Epithelial cell of proximal tubule (primary cell): ENCODE measurements around the gene COL5A1. TPM values are rescaled to one million over a fixed set of nuclear protein-coding genes. Genes with fewer than 3 reads are reported as not detected.

ENCODE experiments used
- DNase-seq: peaks from one replicate; pipeline ENCODE4 v3.0.0-alpha.2; 2011; ENCODE audit warnings: low read depth
- H3K4me3 ChIP-seq: 2 replicates; pipeline ENCODE4 v1.5.1; 2011; ENCODE audit warnings: low read depth, mild to moderate bottlenecking, low read length
- CTCF ChIP-seq: conservative IDR thresholded peaks from 2 replicates; pipeline ENCODE4 v1.5.1; 2012; ENCODE audit warnings: low read depth, mild to moderate bottlenecking, low read length
- total RNA-seq: library from RNA; depleted of rRNA; stranded (reverse); fragments of >200 nt; gene quantifications from 2 replicates; pipeline ENCODE4 v1.2.3, GENCODE V29; 2015

The COL5A1 gene
- total RNA-seq, 1 donor from 2014 or later = 16.0 TPM

DNA sequence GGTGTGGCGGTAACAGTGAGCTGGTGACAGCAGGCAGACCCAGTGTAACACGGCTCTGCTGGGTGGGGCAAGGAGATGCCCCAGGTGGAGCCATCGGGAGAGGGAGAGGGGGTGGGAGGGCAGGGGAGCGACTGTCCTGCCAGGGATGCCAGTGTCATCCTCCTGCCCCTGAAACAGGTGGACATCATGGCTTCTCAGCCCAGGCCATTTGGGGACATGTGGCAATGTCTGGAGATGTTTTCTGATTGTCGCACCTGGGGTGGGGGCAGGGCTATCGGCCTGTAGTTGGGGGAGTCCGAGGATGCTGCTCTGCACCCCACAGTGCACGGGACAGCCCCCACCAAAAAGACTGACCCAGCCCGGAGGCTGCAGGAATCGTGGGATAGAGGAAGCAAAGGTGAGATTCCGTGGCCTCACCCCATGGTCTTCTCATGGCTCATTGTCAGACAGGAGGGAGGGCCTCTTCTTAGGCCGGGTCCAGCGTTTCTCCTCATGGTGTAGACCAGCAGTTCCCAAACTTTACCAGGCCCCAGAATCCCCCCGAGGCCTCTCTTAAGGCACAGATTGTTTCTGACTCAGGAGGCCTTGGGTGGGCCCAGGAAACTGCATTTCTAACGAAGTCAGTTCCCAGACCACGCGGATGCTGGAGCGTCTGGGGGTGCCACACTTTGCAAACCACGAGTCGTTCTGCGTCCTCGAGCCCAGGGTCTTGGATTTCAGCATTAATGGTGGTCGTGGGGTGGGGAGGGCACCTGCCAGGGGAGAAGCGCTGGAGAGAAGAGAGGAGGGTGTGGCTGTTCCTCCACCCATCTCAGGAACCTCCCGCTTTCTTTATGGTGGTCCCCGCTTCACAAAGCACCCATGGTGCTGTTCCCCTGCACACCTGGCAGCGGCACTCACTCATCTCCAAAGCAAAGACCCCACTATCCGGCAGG, 11.0 kb downstream of the COL5A1 start:
- no peak for TF ChIP-seq CTCF

DNA sequence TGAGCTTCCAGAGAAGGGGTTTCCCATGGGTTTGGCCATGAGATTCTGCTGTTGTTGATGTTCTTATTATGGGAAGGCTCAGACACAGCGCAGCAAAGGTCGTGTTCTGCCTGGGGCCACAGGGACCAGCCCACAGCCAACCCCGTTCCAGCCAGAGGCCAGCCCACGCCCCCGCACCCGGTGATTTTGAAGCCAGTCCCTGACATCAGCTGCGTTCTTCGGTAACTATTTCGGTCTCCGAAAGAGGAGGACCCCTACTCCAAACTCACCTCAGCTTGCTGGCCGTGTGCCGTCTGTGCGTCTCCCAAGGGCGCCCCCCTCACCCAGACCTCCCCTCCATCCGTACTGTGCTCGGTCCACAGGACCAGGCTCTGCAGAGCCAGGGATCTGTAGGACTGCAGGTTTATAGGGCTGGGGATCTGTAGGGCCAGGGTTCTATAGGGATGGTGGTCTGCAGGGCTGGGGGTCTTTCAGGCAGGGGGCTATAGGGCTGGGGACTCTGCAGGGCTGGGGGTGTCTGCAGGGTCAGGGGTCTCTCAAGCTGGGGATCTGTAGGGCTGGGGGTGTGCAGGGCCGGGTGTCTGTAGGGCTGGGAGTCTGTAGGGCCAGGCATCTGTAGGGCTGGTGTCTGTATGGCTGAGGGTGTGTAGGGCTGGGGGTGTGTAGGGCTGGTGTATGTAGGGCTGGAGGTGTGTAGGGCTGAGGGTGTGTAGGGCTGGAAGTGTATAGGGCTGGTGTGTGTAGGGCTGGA, 11.8 kb downstream of the COL5A1 start:
- DNase-seq = no peak
- no peak overlapping the region for H3K4me3 ChIP-seq
- no peak for TF ChIP-seq CTCF

More for the DNA sequence above, 11.0 kb downstream of the COL5A1 start:
- no peak for DNase-seq
- no peak overlapping the region for H3K4me3 ChIP-seq

DNA sequence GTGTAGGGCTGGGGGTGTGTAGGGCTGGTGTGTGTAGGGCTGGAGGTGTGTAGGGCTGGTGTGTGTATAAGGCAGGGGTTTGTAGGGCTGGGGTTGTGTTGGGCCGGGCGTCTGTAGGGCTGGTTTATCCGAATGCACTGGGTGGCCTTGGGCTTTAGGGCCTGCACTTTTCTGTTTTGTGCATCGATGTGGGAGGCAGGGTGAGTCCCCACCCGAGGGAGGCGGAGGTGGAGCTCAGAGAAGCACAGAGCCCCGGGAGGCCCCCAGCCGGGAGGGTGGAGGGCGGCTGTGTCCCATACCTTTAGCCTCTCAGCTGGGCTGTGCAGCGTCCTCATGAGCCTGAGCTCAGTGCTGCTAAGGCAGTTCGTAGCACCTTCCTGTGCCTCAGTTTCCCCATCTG, 13.5 kb downstream of the COL5A1 start:
- no peak for DNase-seq
- H3K4me3 ChIP-seq = no peak overlapping the region
- TF ChIP-seq CTCF = no peak

DNA sequence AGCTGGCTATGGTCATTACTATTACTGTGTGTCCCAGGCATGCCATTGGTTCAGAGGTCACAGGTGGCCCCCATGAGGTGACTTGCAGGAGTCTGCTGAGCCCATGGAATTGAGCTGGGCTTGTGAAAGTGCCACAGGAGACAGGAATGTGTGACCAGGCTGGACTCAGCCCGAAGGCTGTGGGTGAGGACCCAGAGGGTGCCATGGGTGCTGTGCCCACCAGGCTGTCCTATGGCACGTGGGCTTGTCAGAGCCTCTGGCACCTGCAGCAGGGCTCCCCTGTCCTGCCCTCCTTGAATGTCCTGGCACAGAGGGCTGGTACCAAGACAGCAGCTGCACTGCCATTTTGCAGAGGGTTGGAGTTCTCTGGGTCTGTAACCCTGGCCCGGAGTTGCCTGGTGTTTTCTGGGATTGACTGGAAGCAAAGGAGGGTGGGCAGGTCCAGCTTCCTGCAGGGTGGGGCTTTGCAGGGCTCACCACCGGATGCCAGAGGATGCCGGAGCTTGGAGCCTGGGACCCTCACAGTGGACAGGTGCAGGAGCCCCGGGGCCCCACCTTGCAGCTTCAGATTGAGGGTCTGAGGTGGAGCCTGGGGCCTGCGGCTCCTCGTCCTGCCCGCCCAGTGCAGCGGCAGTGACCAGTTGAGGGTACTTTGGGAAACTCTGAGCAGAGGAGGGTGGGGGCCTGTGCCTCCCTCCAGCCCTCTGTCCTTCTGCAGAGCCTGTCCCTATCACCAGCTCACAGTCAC, 14.2 kb downstream of the COL5A1 start:
- no peak for DNase-seq
- no peak for TF ChIP-seq CTCF
- no peak overlapping the region for H3K4me3 ChIP-seq

- H3K4me3 ChIP-seq = no peak overlapping the region
- no peak for DNase-seq
- TF ChIP-seq CTCF = no peak
Measured at GRCh38 chr9:134656334-134657006, 14.9 kb downstream of the COL5A1 start.

DNA sequence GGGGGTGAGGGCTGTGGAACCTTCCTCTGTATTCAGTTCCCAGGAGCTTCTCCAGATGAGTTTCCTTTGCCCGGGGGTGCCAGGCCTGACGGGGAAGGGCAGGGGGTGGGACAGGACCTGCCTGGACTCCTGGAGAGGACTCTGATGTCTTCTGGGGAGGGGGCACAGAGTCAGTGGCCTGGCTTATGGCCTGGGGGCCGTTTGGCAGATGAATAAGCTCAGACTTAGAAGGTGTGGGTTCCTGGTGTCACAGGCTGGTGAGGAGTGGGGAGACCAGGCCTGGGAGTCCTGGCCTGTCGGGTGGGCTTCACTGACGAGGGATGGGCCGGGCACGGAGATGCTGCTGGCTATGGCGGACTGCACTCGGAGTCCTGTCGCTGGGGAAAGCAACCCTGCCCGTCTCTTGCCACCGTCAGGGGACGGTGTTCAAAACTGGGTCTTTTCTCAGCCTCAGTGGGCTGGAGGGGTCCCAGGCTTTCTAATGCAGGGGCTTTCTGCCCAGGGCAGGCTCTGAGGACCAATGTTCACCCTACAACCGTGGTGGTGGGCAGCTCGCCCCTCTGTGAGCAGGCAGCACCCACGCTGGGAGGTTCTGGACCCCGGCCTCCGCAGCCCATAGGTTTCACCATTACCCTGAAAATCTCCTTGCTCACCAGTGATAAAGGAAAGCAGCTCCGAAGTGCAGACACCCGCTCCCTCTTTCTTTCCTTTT, 16.2 kb downstream of the COL5A1 start:
- DNase-seq = no peak
- no peak overlapping the region for H3K4me3 ChIP-seq
- no peak for TF ChIP-seq CTCF
